K562 (cell line): Measurements from ENCODE around the gene APBB2. TPM values are rescaled to one million over a fixed set of nuclear protein-coding genes. Genes with fewer than 3 reads are reported as not detected.

ENCODE experiments used
- ATAC-seq: fragments of 200-7000 bp; cut with Tn5 transposase; 3 replicates; pipeline ENCODE4 v1.9.1; 2020; ENCODE audit warnings: moderate library complexity
- BruUV-seq: library from RNA; stranded (reverse); fragments of 400-500 nt; replicated peaks from 2 replicates; lab custom pipeline; 2021; lab: Mats Ljungman, UMichigan
- CTCF ChIA-PET: fragments of 300-600 bp; formaldehyde crosslinking; extraction: SDS; loops from one replicate; lab custom pipeline; 2021; ENCODE audit warnings: low intra/inter-chr PET ratio; lab: Yijun Ruan, JAX
- POLR2A ChIA-PET: fragments of 300-600, 350-650 bp; sonication (Branson Sonifier 250); formaldehyde crosslinking; extraction: SDS; loops from one replicate; lab custom pipeline; 2021; ENCODE audit warnings: antibody characterized with exemption, inconsistent platforms; lab: Yijun Ruan, JAX
- DNase-seq, 4 experiments: peaks; one replicate each; pipeline versions ENCODE4 v3.0.0 to v3.0.0-alpha.2; 2011 to 2018; ENCODE audit warnings: low spot score in 3 of 4, mixed read lengths in 3 of 4; ENCODE audit errors: extremely low read depth in 1 of 4
- FAIRE-seq: peaks from 2 replicates; lab custom pipeline; 2011; peaks lifted over from hg19 to GRCh38; lab: Jason Lieb, UNC
- H2AFZ ChIP-seq: 2 replicates; pipeline ENCODE4 v1.6.0; 2011; ENCODE audit warnings: low read depth, low read length, control low read depth, inconsistent platforms
- H3K27ac ChIP-seq: fragments of 200-600 bp; 3 replicates; pipeline ENCODE4 v1.8.0; 2011; ENCODE audit warnings: low read depth, mild to moderate bottlenecking, control low read depth, inconsistent platforms, low read length, moderate library complexity, mixed read lengths; ENCODE audit errors: extremely low read depth
- H3K27me3 ChIP-seq, 2 experiments: fragments of 300-600 bp in 1 of 2; 2 replicates in 1 of 2; 3 replicates in 1 of 2; pipeline versions ENCODE4 v1.6.0 to v1.8.0; 2011; ENCODE audit warnings: inconsistent platforms in 2 of 2, low read length in 2 of 2, mild to moderate bottlenecking in 1 of 2, mixed read lengths in 1 of 2, moderate library complexity in 1 of 2; ENCODE audit not compliant: control insufficient read depth in 2 of 2, insufficient read depth in 2 of 2
- H3K36me3 ChIP-seq: fragments of 300-600 bp; 3 replicates; pipeline ENCODE4 v1.8.0; 2011; ENCODE audit warnings: mild to moderate bottlenecking, low read length, inconsistent platforms; ENCODE audit not compliant: control insufficient read depth, insufficient read depth
- H3K4me1 ChIP-seq, 2 experiments: fragments of 200-600 bp in 1 of 2; replicated peaks in 1 of 2; 2 replicates in 1 of 2; 3 replicates in 1 of 2; pipeline versions ENCODE4 v1.5.1 to v1.8.0; 2011; ENCODE audit warnings: inconsistent platforms in 2 of 2, low read length in 2 of 2, mild to moderate bottlenecking in 1 of 2, mixed read lengths in 1 of 2, moderate library complexity in 1 of 2; ENCODE audit not compliant: control insufficient read depth in 2 of 2, insufficient read depth in 2 of 2
- H3K4me2 ChIP-seq: 2 replicates; pipeline ENCODE4 v1.6.1; 2011; ENCODE audit warnings: low read length, control low read depth, inconsistent platforms, mixed read lengths; ENCODE audit not compliant: insufficient read depth
- H3K4me3 ChIP-seq: fragments of 200-600 bp; sonication (generic), shearing (Covaris generic); 2 replicates; pipeline ENCODE4 v1.5.1; 2016; ENCODE audit warnings: control low read depth, inconsistent platforms
- H3K79me2 ChIP-seq: fragments of 200-600 bp; 3 replicates; pipeline ENCODE4 v1.8.0; 2011; ENCODE audit warnings: low read length, inconsistent platforms; ENCODE audit not compliant: control insufficient read depth, insufficient read depth
- H3K9ac ChIP-seq, 2 experiments: 2 replicates each; pipeline versions ENCODE4 v1.6.0 to v1.6.1; 2011; ENCODE audit warnings: low read depth in 2 of 2, low read length in 2 of 2, control low read depth in 1 of 2, inconsistent platforms in 1 of 2, mild to moderate bottlenecking in 1 of 2, mixed read lengths in 1 of 2; ENCODE audit not compliant: insufficient read depth in 1 of 2
- H3K9me1 ChIP-seq: one replicate; pipeline ENCODE4 v1.6.0; 2011; ENCODE audit warnings: inconsistent platforms, mild to moderate bottlenecking, low read length, moderate library complexity; ENCODE audit not compliant: control insufficient read depth, insufficient read depth
- H3K9me3 ChIP-seq: replicated peaks from 2 replicates; pipeline ENCODE4 v1.5.1; 2011; ENCODE audit warnings: low read depth, low read length, inconsistent platforms; ENCODE audit not compliant: control insufficient read depth, insufficient read depth
- H4K20me1 ChIP-seq: replicated peaks from 2 replicates; pipeline ENCODE4 v1.6.1; 2011; ENCODE audit warnings: low read length, inconsistent platforms, mixed read lengths; ENCODE audit not compliant: control insufficient read depth, insufficient read depth
- CTCF ChIP-seq, 3 experiments: IDR thresholded peaks in 2 of 3; conservative IDR thresholded peaks in 1 of 3; 2 replicates each; pipeline ENCODE4 v1.5.1; 2011 to 2012; ENCODE audit warnings: low read length in 3 of 3, mild to moderate bottlenecking in 3 of 3, control low read depth in 2 of 3, improper control_type of control experiment in 1 of 3, inconsistent platforms in 1 of 3, low read depth in 1 of 3, mixed read lengths in 1 of 3, moderate library complexity in 1 of 3; ENCODE audit not compliant: insufficient read depth in 2 of 3
- DMBX1 ChIP-seq: fragments of 250-450 bp; sonication (Bioruptor Pico); IDR thresholded peaks from 2 replicates; pipeline ENCODE4 v1.8.0; 2022; ENCODE audit warnings: inconsistent platforms, mild to moderate bottlenecking, moderate library complexity, borderline replicate concordance
- ETV5 ChIP-seq: sonication (generic); formaldehyde crosslinking; IDR thresholded peaks from 2 replicates; pipeline ENCODE4 v1.4.0; 2020; ENCODE audit warnings: low read depth, mild to moderate bottlenecking, missing genetic modification reagents
- KDM2B ChIP-seq: fragments of 250-450 bp; sonication (Bioruptor Pico); IDR thresholded peaks from 2 replicates; pipeline ENCODE4 v1.8.0; 2021; ENCODE audit warnings: mild to moderate bottlenecking, moderate library complexity
- MLLT1 ChIP-seq, 2 experiments: fragments of 450-650 bp; IDR thresholded peaks; 2 replicates each; pipeline ENCODE4 v1.6.1; 2016
- NBN ChIP-seq: fragments of 450-650 bp; IDR thresholded peaks from 2 replicates; pipeline ENCODE4 v1.6.1; 2016; ENCODE audit warnings: low read depth, mild to moderate bottlenecking
- PHF8 ChIP-seq: fragments of 200-600 bp; sonication (generic); IDR thresholded peaks from 2 replicates; pipeline ENCODE4 v1.6.1; 2012; ENCODE audit warnings: mixed run types, mild to moderate bottlenecking, inconsistent platforms, low read length, moderate library complexity, borderline replicate concordance
- SAP30 ChIP-seq: fragments of 200-600 bp; sonication (generic); IDR thresholded peaks from 2 replicates; pipeline ENCODE4 v1.6.1; 2012; ENCODE audit warnings: borderline replicate concordance, low read depth, mild to moderate bottlenecking, moderate library complexity, low read length, control low read depth, inconsistent platforms; ENCODE audit not compliant: insufficient read depth, poor library complexity, severe bottlenecking
- ZBTB9 ChIP-seq: fragments of 450-650 bp; formaldehyde crosslinking; IDR thresholded peaks from 2 replicates; pipeline ENCODE4 v1.4.0; 2020; ENCODE audit warnings: mild to moderate bottlenecking, moderate library complexity
- ZNF780A ChIP-seq: fragments of 250-450 bp; sonication (Bioruptor Pico); IDR thresholded peaks from 2 replicates; pipeline ENCODE4 v1.5.0; 2021; ENCODE audit warnings: mild to moderate bottlenecking
- WGBS: fragments of 100-300 bp; shearing (Covaris generic); methylation state at CpG from one replicate; pipeline ENCODE4 v1.1.6; 2016; ENCODE audit warnings: low coverage, mixed read lengths; ENCODE audit not compliant: insufficient coverage; ENCODE audit errors: missing lambda C conversion rate; 5-methylcytosine and 5-hydroxymethylcytosine counted together
- in situ Hi-C: fragments of 300-500 bp; cut with MboI; formaldehyde crosslinking; loops from 4 replicates; pipeline ENCODE4 v1.15.0; 2018; ENCODE audit warnings: inconsistent platforms, mixed read lengths
- intact Hi-C: fragments of 100-400 bp; cut with micrococcal nuclease; formaldehyde crosslinking; loops from 2 replicates; pipeline ENCODE4 v1.14.2; 2022
- polyA plus RNA-seq, 8 experiments: library from polyadenylated mRNA; depleted of rRNA in 4 of 8; stranded (reverse) in 5 of 8; unstranded in 3 of 8; fragments of >200 nt; fragmentation: Nextera tagmentation in 2 of 8; fragmentation: Illumina TruSeq in 1 of 8; extraction: Ambion mirVana in 2 of 8; extraction: Trizol in 1 of 8; gene quantifications; 2 replicates each; pipeline versions ENCODE4 v1.2.1 to v1.2.3, GENCODE V29; 2011 to 2014; ENCODE audit warnings: inconsistent platforms in 1 of 8, missing spikeins in 1 of 8
- total RNA-seq, 7 experiments: library from RNA; depleted of rRNA in 6 of 7; stranded (reverse); fragments of >200 nt in 6 of 7; fragmentation: Illumina TruSeq in 2 of 7; extraction: Trizol in 2 of 7; gene quantifications; 2 replicates each; pipeline versions ENCODE4 v1.2.1 to v1.2.3, GENCODE V29; 2011 to 2021; ENCODE audit warnings: low replicate concordance in 1 of 7

Gene APBB2
- total and polyA plus RNA-seq, 9 of the 15 experiments (the other 6 are each of a cell fraction or from before 2014, with no cell fraction given): 0.08 to 2.1 (median 1.4) TPM

GRCh38 chr4:40980318-40980883, 233.9 kb downstream of the APBB2 start:
- 0% methylated on average over 1 of the region's 1 CpG for WGBS
- Histone ChIP-seq H2AFZ (no peak overlapping the region), H3K4me1 (no peaks in the 10 kb centered on the region), H4K20me1 (no peaks in the 10 kb centered on the region), H3K4me2 (no peak overlapping the region), H3K9me1 (no peaks in the 10 kb centered on the region), H3K9ac (no peak overlapping the region), H3K79me2 (no peaks in the 10 kb centered on the region), H3K27ac (no peak overlapping the region), H3K36me3 (no peaks in the 10 kb centered on the region), H3K9me3 (no peaks in the 10 kb centered on the region), H3K4me3 (no peak overlapping the region), H3K27me3 (no peaks in the 10 kb centered on the region)
- no TSS peak for BruUV-seq
- POLR2A ChIA-PET: no interaction called here
- TF ChIP-seq NBN (no peak), CTCF (IDR thresholded peaks at IDR 0.05 in 2 of 3, conservative IDR thresholded peaks at IDR 0.05 in 1 of 3; ENCODE audit: insufficient read depth in 2 of 3, low read depth in 1 of 3, low read length in 3 of 3) (peak; percentile 27 to 28 (median 27); a peak in 3 of 6 replicates)
- no peak for ATAC-seq
- in situ Hi-C loops: no loop called here
- CTCF ChIA-PET: interaction anchor here (0.6 to 0.7 kb wide), 2 partner anchors 185 to 232 kb away, joined by 3 read pairs; no protein-coding TSS in a partner anchor
- intact Hi-C loops: no loop called here
- peak in 1 of 4 experiments; percentile 3 for DNase-seq
- no peak for FAIRE-seq

- intact Hi-C loops (no loop called here), in situ Hi-C loops (loop anchor here (10.0 kb wide), 1 partner anchor 236 kb away; the partner anchor contains the start of gene APBB2)
- H3K4me1 ChIP-seq: no peaks in the 10 kb centered on the region
- H3K27ac ChIP-seq: no peak overlapping the region
- H2AFZ ChIP-seq: no peak overlapping the region
- CTCF ChIA-PET: interaction anchor here (0.6 kb wide), 1 partner anchor 309 kb away, joined by 3 read pairs; no protein-coding TSS in a partner anchor
- no peaks in the 10 kb centered on the region for H3K79me2 ChIP-seq
- 1% methylated on average over 5 of the region's 5 CpGs for WGBS
- H3K4me3 ChIP-seq: no peak overlapping the region
- no peak for ATAC-seq
- H3K36me3 ChIP-seq: no peaks in the 10 kb centered on the region
- POLR2A ChIA-PET: no interaction called here
- no peak overlapping the region for H3K9ac ChIP-seq
- no peak overlapping the region for H3K4me2 ChIP-seq
- H3K27me3 ChIP-seq: no peaks in the 10 kb centered on the region
- no TSS peak for BruUV-seq
- H4K20me1 ChIP-seq: no peaks in the 10 kb centered on the region
- no peaks in the 10 kb centered on the region for H3K9me1 ChIP-seq
- no peak for DNase-seq
- no peaks in the 10 kb centered on the region for H3K9me3 ChIP-seq
- FAIRE-seq: no peak
- no peak for TF ChIP-seq KDM2B (CRISPR knock-in tag)
- no peak for TF ChIP-seq PHF8
- no peak for TF ChIP-seq ZBTB9 (CRISPR knock-in tag)
- TF ChIP-seq MLLT1 (IDR thresholded peaks at IDR 0.05): no peak
- no peak for TF ChIP-seq ETV5
- no peak for TF ChIP-seq SAP30
- no peak for TF ChIP-seq ZNF780A
- no peak for TF ChIP-seq DMBX1
These were observed 235.8 kb downstream of the APBB2 start for GRCh38 chr4:40978548-40978947.
